K562 (cell line): Measurements from ENCODE around the gene QSOX2.

Source experiments
- ATF7 ChIP-seq: fragments of 450-650 bp; IDR thresholded peaks from 2 replicates; pipeline ENCODE4 v1.7.1; 2014; ENCODE audit warnings: mild to moderate bottlenecking, moderate library complexity
- BCL6 ChIP-seq: fragments of 250-450 bp; sonication (Bioruptor Pico); IDR thresholded peaks from 2 replicates; pipeline ENCODE4 v1.4.0; 2020
- BRD4 ChIP-seq: fragments of 200-600 bp; sonication (generic); IDR thresholded peaks from 2 replicates; pipeline ENCODE4 v1.6.1; 2017; ENCODE audit warnings: inconsistent platforms
- CTCF ChIP-seq, 3 experiments: IDR thresholded peaks in 2 of 3; conservative IDR thresholded peaks in 1 of 3; 2 replicates each; pipeline ENCODE4 v1.5.1; 2011 to 2012; ENCODE audit warnings: low read length in 3 of 3, mild to moderate bottlenecking in 3 of 3, control low read depth in 2 of 3, improper control_type of control experiment in 1 of 3, inconsistent platforms in 1 of 3, low read depth in 1 of 3, mixed read lengths in 1 of 3, moderate library complexity in 1 of 3; ENCODE audit not compliant: insufficient read depth in 2 of 3
- HINFP ChIP-seq: fragments of 450-650 bp; conservative IDR thresholded peaks from 2 replicates; pipeline ENCODE4 v1.6.1; 2016; ENCODE audit warnings: missing genetic modification characterization, low read depth, mild to moderate bottlenecking, control low read depth, missing compliant biosample characterization
- MCM7 ChIP-seq, 2 experiments: fragments of 450-650 bp; IDR thresholded peaks; 2 replicates each; pipeline ENCODE4 v1.6.1; 2016 to 2018

- TF ChIP-seq MCM7 (IDR thresholded peaks at IDR 0.05), result no peak
- TF ChIP-seq CTCF (IDR thresholded peaks at IDR 0.05 in 2 of 3, conservative IDR thresholded peaks at IDR 0.05 in 1 of 3; ENCODE audit: insufficient read depth in 2 of 3, low read depth in 1 of 3, low read length in 3 of 3), result no peak
- no peak for TF ChIP-seq ATF7
- TF ChIP-seq HINFP (tag), result no peak
- TF ChIP-seq BRD4, result no peak
- no peak for TF ChIP-seq BCL6 (CRISPR knock-in tag)
Observed at GRCh38 chr9:136163248-136163850, 82.3 kb downstream of the QSOX2 start.
